Gastrocnemius medialis (tissue), 4 donors: Measurements from ENCODE around the gene AMTN.

Experiments
- POLR2A ChIP-seq, 2 donors: fragments of 450-650 bp; IDR thresholded peaks; one replicate each; pipeline ENCODE4 v1.6.1; 2017; ENCODE audit warnings: antibody characterized with exemption in 2 of 2, mild to moderate bottlenecking in 2 of 2, moderate library complexity in 2 of 2
- TF ChIP-seq, protein P1 (sequence below), 5 experiments: fragments of 450-650 bp in 3 of 5; fragments of 200-600 bp in 2 of 5; sonication (generic) in 2 of 5; IDR thresholded peaks in 4 of 5; conservative IDR thresholded peaks in 1 of 5; 1 replicate in 4 of 5; 2 replicates in 1 of 5; pipeline ENCODE4 v1.5.1; 2016 to 2019; ENCODE audit warnings: antibody characterized with exemption in 5 of 5, mild to moderate bottlenecking in 3 of 5, moderate library complexity in 3 of 5

DNA sequence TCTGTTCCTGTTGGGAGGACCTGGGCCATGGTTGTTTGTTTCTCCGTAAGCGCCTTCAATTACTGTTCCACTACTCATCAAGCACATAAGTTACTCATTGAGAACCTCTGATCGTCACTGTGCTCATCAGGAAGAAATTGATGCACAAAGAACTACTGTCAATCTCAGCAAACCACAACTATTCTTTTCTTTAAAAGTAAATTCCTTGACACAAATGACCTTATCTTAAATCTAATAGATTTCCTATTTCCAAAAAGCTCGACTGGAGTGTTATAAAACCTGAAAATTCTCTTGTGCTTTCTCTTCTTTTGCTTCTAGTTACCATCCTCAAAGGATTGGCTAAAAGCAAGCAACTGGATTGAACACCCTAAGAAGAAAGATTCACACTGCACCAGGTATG is 46.5 kb upstream of the AMTN start, which contains the start of gene MUC7:
- TF ChIP-seq, protein P1, sequence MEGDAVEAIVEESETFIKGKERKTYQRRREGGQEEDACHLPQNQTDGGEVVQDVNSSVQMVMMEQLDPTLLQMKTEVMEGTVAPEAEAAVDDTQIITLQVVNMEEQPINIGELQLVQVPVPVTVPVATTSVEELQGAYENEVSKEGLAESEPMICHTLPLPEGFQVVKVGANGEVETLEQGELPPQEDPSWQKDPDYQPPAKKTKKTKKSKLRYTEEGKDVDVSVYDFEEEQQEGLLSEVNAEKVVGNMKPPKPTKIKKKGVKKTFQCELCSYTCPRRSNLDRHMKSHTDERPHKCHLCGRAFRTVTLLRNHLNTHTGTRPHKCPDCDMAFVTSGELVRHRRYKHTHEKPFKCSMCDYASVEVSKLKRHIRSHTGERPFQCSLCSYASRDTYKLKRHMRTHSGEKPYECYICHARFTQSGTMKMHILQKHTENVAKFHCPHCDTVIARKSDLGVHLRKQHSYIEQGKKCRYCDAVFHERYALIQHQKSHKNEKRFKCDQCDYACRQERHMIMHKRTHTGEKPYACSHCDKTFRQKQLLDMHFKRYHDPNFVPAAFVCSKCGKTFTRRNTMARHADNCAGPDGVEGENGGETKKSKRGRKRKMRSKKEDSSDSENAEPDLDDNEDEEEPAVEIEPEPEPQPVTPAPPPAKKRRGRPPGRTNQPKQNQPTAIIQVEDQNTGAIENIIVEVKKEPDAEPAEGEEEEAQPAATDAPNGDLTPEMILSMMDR (IDR thresholded peaks at IDR 0.05 in 4 of 5, conservative IDR thresholded peaks at IDR 0.05 in 1 of 5) = no peak
- no peak for TF ChIP-seq POLR2A (IDR thresholded peaks at IDR 0.05)
